NT2/D1 (cell line): ENCODE results near the gene RPP30.

Experiments
- DNase-seq: peaks from one replicate; pipeline ENCODE4 v3.0.0-alpha.2; 2011; ENCODE audit warnings: low read depth, low spot score
- H3K27me3 ChIP-seq: 2 replicates; pipeline ENCODE4 v1.6.0; 2011; ENCODE audit warnings: mild to moderate bottlenecking; ENCODE audit not compliant: insufficient read length, insufficient read depth
- H3K36me3 ChIP-seq: 2 replicates; pipeline ENCODE4 v1.6.1; 2011; ENCODE audit warnings: mild to moderate bottlenecking, low read length, mixed read lengths; ENCODE audit not compliant: insufficient read depth, insufficient read length
- H3K4me1 ChIP-seq: 2 replicates; pipeline ENCODE4 v1.5.1; 2011; ENCODE audit not compliant: insufficient read depth, insufficient read length
- H3K4me3 ChIP-seq: 2 replicates; pipeline ENCODE4 v1.5.1; 2011; ENCODE audit warnings: low read depth; ENCODE audit not compliant: insufficient read length
- H3K9ac ChIP-seq: 2 replicates; pipeline ENCODE4 v1.6.0; 2011; ENCODE audit warnings: low read depth; ENCODE audit not compliant: insufficient read length
- H3K9me3 ChIP-seq: 2 replicates; pipeline ENCODE4 v1.5.1; 2011; ENCODE audit warnings: mild to moderate bottlenecking, low read length; ENCODE audit not compliant: insufficient read depth
- SUZ12 ChIP-seq: IDR thresholded peaks from 2 replicates; pipeline ENCODE4 v1.6.1; 2011; ENCODE audit not compliant: insufficient read length, insufficient read depth; ENCODE audit errors: extremely low read depth
- YY1 ChIP-seq: IDR thresholded peaks from 2 replicates; pipeline ENCODE4 v1.6.1; 2011; ENCODE audit not compliant: insufficient read length, insufficient read depth
- ZNF274 ChIP-seq: IDR thresholded peaks from 2 replicates; pipeline ENCODE4 v1.6.1; 2011; ENCODE audit warnings: mild to moderate bottlenecking, low read depth, low read length

The RPP30 gene

GRCh38 chr10:90858461-90858968, 13.3 kb upstream of the RPP30 start:
- H3K4me3 ChIP-seq, result peak overlapping the region; percentile 53
- no peak for DNase-seq
- no peak for TF ChIP-seq YY1
- no peak for TF ChIP-seq SUZ12
- TF ChIP-seq ZNF274, result no peak
- peak overlapping the region; percentile 32 for H3K9ac ChIP-seq
- H3K27me3 ChIP-seq, result peaks cover 27% of the 10 kb centered on the region
- no peaks in the 10 kb centered on the region for H3K36me3 ChIP-seq
- no peaks in the 10 kb centered on the region for H3K9me3 ChIP-seq
- no peaks in the 10 kb centered on the region for H3K4me1 ChIP-seq

- H3K9me3 ChIP-seq, result no peaks in the 10 kb centered on the region
- TF ChIP-seq ZNF274 (no peak), YY1 (no peak)
- no peak for DNase-seq
- H3K9ac ChIP-seq, result no peak overlapping the region
- peaks cover 27% of the 10 kb centered on the region for H3K27me3 ChIP-seq
- H3K4me3 ChIP-seq, result no peak overlapping the region
- no peaks in the 10 kb centered on the region for H3K36me3 ChIP-seq
- no peaks in the 10 kb centered on the region for H3K4me1 ChIP-seq
Observed at GRCh38 chr10:90859321-90859751, 12.4 kb upstream of the RPP30 start.

DNA sequence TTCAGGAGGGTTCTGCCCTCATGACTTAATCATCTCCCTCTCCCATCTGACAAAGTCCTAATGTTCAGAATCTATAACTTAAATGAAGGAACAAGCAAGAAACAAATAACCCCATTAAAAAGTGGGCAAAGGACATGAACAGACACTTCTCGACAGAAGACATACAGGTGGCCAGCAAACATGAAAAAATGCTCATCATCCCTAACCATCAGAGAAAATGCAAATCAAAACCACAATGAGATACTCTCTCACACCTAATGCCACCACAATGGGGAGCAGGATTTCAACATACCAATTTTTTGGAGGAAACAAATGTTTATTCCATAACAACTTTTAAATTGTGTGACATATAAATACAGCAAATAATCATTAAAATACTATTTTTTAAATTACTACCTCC, 11.0 kb upstream of the RPP30 start:
- Histone ChIP-seq H3K4me1 (no peaks in the 10 kb centered on the region), H3K27me3 (peaks cover 27% of the 10 kb centered on the region), H3K4me3 (no peak overlapping the region), H3K9ac (no peak overlapping the region), H3K36me3 (no peaks in the 10 kb centered on the region), H3K9me3 (no peaks in the 10 kb centered on the region)
- TF ChIP-seq ZNF274, result no peak
- TF ChIP-seq YY1, result no peak
- no peak for TF ChIP-seq SUZ12
- DNase-seq, result no peak

GRCh38 chr10:90862908-90863514, 8.8 kb upstream of the RPP30 start:
- Histone ChIP-seq H3K4me3 (no peak overlapping the region), H3K27me3 (peaks cover 12% of the 10 kb centered on the region), H3K4me1 (no peaks in the 10 kb centered on the region), H3K9me3 (no peaks in the 10 kb centered on the region), H3K9ac (no peak overlapping the region), H3K36me3 (no peaks in the 10 kb centered on the region)
- no peak for TF ChIP-seq ZNF274
- TF ChIP-seq YY1, result no peak
- no peak for TF ChIP-seq SUZ12
- no peak for DNase-seq

- Histone ChIP-seq H3K4me3 (no peak overlapping the region), H3K36me3 (no peaks in the 10 kb centered on the region), H3K9ac (no peak overlapping the region), H3K27me3 (no peaks in the 10 kb centered on the region), H3K9me3 (no peaks in the 10 kb centered on the region), H3K4me1 (no peaks in the 10 kb centered on the region)
- no peak for TF ChIP-seq SUZ12
- TF ChIP-seq YY1, result no peak
- no peak for TF ChIP-seq ZNF274
- no peak for DNase-seq
Observed at GRCh38 chr10:90865401-90865800, 6.4 kb upstream of the RPP30 start.

DNA sequence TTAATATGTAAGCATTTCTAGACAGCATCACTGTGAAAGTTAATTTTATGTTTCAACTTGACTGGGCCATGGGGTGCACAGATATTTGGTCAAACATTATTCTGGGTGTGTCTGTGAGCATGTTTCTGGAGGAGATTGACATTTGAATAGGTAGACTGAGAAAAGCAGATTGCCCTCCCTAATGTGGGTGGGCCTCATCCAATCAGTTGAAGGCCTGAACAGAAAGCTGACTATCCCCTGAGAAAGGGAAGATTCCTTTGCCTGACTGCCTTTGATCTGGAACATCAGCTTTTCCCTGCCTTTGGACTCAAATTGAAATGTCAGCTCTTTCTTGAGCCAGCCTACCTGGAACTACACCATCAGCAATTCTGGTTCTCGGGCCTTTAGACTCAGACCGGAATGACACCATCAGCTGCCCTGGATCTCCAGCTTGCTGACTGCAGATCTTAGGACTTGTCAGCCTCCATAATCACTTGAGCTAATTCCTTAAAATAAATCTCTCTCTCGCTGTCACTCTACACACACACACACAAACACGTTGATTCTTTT, 5.7 kb upstream of the RPP30 start:
- no peaks in the 10 kb centered on the region for H3K27me3 ChIP-seq
- no peaks in the 10 kb centered on the region for H3K9me3 ChIP-seq
- H3K4me1 ChIP-seq, result no peaks in the 10 kb centered on the region
- no peak for TF ChIP-seq ZNF274
- TF ChIP-seq SUZ12, result no peak
- no peak for TF ChIP-seq YY1
- no peaks in the 10 kb centered on the region for H3K36me3 ChIP-seq
- DNase-seq, result no peak
- H3K9ac ChIP-seq, result no peak overlapping the region
- H3K4me3 ChIP-seq, result no peak overlapping the region

DNA sequence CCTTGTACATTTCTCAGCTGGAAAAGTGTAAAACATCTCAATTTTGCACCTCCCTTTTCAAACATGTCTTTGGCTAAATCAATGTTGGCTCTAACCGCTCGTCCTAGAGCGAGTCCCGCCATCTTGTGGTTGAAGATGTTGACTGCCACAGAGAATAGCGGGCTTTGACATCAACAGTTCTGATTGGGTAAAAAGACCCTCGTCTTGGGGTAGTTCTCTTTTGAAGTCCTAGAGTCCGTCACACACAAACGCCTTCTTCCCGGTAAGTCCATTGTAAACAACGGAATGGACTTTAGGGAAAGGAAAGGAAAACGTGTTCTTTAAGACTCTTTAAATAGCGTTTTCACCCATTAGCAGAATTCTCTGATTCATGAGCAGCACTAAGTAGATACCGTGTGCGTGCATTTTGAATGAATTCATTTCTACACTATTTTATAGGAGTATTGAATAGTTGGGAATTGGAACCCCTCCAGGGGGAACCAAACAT, 452 bp upstream of the RPP30 start:
- TF ChIP-seq YY1 (peak; percentile 9), ZNF274 (no peak)
- Histone ChIP-seq H3K4me3 (peak overlapping the region; percentile 73), H3K27me3 (no peaks in the 10 kb centered on the region), H3K9ac (peak overlapping the region; percentile 81), H3K36me3 (peaks cover 3% of the 10 kb centered on the region), H3K9me3 (no peaks in the 10 kb centered on the region), H3K4me1 (no peaks in the 10 kb centered on the region)
- peak; percentile 51 for DNase-seq
